HG02884 (cell line): ENCODE data around the gene TOR4A.

Source experiments
- ATAC-seq: cut with Tn5 transposase; IDR thresholded peaks from one replicate; pipeline ENCODE4 v1.9.1; 2021; ENCODE audit warnings: mild to moderate bottlenecking, moderate library complexity; ENCODE audit not compliant: unreplicated experiment

Gene TOR4A

GRCh38 chr9:137269231-137269772 is 8.2 kb upstream of the TOR4A start:
- ATAC-seq = no peak

DNA sequence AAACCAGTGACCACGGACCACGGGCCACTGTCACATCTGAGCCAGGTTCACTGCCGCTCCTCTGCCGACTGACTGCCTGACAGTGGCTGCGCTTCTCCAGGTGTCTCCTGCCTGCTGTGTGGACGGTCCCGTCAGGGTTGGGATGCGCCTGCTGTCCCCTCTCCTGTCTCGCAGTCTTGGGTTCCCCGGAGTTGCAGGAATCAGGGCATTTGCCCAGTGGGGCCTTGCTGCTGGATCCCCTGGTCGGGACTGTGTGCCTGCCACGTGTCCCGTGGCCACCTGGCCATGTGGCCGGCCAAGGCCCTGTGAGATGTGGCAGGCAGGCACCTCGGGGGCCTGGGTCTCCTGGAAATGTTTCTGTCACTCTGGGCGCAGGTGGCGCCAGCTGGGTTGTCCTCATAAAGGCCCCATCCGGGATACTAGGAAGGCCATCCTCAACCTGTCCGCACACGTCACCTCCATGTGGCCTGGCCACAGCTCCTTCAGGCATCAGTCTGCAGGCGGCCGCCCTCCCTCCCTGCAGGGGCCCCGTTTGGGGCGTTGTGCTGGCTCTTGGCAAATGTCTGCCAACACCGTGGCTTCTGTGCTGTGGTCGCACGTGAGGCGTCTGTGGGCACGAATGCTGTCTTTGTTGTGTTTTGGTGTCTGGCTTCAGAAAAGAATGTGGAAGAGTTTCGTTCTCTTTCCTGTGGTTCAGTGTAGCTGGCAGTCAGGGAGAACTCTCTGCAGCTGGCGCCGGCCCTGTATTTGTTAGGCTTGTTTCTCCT is 6.4 kb upstream of the TOR4A start:
- no peak for ATAC-seq

- no peak for ATAC-seq
These were observed 5.8 kb upstream of the TOR4A start for GRCh38 chr9:137271696-137272076.

DNA sequence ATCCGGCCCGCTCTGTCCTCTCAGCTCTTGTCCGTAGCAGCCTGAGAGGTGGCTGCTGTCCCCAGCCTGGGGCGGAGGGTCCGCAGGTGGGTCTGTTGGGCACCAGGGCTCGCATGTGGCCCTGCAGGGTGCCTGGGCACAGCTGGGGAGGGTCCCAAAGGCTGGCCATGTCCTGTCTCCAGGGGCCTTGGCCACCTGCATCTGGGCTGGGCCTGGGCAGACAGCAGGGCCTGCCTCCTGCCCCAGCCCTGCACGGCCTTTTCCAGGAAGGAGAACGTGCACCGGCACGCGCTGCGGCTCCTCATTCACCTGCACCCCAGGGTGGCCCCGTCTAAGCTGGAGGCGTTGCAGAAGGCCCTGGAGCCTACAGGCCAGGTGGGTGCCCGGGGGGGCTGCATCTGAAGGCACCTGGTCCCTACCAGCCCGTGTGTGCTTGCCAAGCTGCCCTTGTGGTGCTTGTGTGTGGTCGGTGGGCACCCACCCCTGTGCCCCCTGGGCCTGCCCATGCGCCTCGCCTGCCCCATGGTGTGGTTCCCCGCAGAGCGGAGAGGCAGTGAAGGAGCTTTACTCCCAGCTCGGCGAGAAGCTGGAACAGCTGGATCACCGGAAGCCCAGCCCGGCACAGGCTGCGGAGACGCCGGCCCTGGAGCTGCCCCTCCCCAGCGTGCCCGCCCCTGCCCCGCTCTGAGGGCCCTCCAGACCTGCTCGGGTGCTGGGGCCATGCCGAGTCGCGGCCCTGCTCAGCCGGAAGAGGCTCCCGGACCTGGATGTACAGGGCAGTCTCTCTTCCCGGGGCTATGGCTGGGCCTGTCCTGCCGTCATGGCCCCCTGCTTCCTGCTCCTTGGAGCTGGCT is 5.1 kb upstream of the TOR4A start:
- no peak for ATAC-seq

DNA sequence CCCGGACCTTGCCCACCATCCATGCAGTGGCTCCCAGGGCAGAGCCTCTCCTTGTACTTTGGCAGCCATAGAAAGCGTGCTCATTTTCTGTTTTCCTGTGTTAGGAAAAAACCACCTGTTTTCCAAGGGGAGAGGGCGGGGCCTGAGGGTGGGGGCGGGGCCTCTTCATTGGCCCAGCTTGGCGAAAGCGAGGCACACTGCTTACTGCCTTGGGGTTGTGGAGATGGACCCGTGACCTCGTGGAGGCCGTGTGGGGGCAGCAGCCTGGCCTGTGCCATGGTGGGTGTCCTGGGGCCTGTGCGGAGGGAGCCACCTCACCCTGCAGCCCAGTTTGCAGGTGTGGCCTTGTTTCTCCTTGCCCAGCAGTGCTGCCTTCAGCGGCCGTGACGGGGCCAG is 4.4 kb upstream of the TOR4A start:
- ATAC-seq = no peak

DNA sequence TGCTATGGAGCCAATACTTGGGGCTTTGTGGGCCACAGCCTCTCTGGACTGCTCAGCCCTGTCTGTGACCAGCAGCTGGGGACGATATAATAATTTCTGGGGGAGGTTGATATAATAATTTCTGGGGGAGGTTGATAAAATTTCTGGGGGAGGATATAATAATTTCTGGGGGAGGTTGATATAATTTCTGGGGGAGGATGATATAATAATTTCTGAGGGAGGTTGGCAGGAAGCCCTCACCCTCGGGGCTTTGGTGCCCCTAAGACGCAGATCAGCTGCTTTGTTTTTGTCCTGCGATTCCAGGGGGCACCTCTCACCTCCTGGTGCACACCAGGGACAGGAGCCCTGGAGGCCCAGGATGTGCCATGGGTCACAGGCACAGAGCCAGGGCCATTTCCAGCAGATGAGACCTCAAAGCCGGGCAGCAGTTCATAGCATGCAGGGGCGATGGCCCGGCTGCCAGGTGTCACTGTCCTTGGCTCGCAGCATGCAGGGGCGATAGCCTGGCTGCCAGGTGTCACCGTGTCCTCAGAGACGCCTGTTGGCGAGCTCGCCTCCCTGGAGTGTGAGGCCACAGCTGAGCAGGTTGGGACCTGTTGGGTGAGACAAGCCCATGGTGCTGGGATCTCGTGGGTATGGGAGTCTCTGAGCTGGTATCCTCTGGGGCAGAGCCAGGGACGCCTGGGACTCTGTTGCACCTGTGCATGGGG is 3.8 kb upstream of the TOR4A start:
- no peak for ATAC-seq

- no peak for ATAC-seq
These were observed 2.3 kb upstream of the TOR4A start for GRCh38 chr9:137275203-137275587.

GRCh38 chr9:137275588-137276472 is 1.7 kb upstream of the TOR4A start:
- ATAC-seq = no peak

DNA sequence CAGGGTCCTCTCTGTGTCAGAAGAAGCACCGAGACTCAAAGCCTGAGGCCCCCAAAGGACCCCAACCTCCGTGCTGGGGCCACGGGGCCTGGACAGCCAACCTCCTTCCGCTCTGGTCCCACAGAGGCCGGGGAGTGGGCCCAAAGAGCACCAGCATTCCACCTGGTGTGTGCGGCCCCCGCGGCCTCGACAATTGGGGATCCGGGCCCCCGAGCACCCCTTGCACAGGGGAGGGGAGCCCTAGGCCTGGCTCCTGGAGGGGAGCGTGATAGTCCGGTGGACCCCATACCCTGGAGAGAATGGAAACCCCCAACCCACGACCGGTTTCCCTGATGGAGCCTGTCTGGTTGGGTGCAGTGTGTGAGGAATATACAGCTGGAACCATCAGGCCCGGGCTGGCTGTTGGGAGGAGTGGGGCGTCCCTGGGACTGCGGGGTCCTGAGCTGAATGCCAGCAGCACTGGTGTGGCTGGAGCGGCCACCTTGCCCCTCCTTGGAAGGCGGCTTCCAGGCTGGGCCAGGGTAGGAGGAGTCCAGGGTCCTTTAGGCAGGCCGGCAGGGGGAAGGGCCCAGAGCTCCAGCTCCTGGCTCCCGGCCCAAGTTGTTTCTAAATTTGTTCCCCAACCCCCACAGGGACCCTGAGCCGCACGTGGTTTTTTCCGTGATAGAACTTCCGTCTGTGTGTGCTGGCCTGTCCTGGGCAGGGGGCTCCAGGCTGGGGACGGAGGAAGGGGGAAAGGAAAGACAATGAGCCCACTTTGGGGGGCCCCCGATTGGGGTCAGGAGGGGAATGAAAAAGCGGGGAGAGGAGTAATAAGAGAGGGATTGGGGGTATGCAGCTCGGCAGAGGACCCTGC is 825 bp upstream of the TOR4A start:
- no peak for ATAC-seq

GRCh38 chr9:137278061-137278701 is 655 bp downstream of the TOR4A start:
- no peak for ATAC-seq

GRCh38 chr9:137278721-137279711 is 1.5 kb downstream of the TOR4A start:
- ATAC-seq = no peak

DNA sequence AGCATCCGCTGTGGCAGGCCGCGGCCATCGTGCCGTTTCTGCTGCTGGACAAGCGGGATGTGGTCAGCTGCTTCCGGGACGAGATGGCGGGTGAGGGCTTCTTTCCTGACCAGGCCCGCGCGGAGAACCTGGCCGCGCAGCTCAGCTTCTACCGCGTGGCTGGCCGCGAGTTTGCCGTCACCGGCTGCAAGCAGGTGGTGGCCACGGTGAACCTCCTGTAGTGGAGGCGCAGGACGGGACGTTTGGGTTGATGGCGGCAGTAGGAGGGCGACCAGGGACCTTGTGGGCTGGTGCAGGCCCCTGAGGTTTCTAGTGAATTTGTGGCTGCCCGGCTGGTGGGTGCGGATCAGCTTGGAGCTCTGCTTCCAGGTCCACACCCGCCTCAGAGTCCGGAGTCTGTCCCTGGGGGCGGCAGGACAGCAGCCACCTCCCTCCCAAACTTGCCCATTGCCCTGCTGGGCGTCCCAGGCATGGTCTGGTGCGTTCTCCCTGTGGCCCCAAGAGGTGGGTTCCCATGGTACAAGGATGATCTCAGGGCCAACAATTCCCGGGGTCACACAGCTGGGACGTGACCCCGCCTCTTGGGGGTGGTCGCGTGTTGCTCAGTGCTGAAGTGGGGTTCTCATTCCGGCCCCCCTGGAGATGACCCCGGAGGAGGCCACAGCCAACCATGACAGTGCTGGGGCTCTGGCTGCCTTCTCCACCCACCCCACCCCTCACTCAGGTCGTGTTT is 2.4 kb downstream of the TOR4A start:
- no peak for ATAC-seq

DNA sequence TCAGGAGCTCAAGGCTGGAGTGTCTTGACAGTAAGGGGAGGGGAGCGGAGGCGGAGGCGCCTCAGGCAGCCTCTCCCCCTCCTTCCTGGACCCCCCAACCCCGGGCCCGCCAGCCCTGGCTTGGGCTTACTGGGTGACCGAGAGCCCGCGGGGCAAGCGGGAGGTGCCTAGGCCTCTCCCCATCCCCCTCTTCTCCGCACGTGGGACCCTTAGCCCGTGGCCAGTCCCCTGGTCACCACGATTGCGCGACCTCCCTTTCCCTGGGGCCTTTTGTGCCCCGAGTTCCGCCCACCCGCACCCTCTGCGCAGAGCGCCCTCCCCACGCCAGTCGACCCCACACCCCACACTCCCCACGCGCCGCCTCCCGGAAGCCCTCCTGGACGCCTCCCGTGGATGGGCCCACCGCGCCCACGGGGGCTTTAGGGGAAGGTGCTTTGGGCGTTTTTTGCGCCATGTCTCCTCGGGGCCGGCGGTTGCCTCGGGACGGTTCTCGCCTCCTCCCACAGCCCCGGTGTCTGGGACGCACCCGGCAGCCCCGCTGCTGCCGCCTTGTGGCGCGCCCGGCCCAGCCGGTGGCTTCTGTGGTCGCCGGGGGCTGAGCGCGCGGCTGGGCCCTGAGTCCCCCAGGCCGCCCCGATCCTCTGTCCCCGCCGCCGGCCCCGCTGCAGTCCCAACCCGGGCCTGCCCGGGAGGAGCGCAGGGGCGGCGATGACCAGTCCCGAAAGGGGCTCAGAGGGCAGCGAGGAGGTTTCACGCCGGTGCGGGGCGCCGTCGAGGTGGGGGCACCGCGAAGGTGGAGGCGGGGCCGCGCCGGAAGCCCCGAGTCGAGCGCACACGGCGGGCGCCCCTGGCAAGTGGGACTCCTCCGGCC is 3.2 kb downstream of the TOR4A start:
- no peak for ATAC-seq

- ATAC-seq = no peak
These were observed 4.0 kb downstream of the TOR4A start for GRCh38 chr9:137281345-137282116.

- no peak for ATAC-seq
These were observed 9.5 kb downstream of the TOR4A start for GRCh38 chr9:137286975-137287383.
